ENCODE measurements around the gene PRIM2.
A peak's percentile ranks its signal among the peaks of the same experiment; 100 is the strongest.
"Not testable (repeated sequence)": the region's sequence is repeated elsewhere in the genome, so short reads cannot be mapped to it uniquely, and the experiment has no call there.

PRIM2 gene, protein sequence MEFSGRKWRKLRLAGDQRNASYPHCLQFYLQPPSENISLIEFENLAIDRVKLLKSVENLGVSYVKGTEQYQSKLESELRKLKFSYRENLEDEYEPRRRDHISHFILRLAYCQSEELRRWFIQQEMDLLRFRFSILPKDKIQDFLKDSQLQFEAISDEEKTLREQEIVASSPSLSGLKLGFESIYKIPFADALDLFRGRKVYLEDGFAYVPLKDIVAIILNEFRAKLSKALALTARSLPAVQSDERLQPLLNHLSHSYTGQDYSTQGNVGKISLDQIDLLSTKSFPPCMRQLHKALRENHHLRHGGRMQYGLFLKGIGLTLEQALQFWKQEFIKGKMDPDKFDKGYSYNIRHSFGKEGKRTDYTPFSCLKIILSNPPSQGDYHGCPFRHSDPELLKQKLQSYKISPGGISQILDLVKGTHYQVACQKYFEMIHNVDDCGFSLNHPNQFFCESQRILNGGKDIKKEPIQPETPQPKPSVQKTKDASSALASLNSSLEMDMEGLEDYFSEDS

DNA sequence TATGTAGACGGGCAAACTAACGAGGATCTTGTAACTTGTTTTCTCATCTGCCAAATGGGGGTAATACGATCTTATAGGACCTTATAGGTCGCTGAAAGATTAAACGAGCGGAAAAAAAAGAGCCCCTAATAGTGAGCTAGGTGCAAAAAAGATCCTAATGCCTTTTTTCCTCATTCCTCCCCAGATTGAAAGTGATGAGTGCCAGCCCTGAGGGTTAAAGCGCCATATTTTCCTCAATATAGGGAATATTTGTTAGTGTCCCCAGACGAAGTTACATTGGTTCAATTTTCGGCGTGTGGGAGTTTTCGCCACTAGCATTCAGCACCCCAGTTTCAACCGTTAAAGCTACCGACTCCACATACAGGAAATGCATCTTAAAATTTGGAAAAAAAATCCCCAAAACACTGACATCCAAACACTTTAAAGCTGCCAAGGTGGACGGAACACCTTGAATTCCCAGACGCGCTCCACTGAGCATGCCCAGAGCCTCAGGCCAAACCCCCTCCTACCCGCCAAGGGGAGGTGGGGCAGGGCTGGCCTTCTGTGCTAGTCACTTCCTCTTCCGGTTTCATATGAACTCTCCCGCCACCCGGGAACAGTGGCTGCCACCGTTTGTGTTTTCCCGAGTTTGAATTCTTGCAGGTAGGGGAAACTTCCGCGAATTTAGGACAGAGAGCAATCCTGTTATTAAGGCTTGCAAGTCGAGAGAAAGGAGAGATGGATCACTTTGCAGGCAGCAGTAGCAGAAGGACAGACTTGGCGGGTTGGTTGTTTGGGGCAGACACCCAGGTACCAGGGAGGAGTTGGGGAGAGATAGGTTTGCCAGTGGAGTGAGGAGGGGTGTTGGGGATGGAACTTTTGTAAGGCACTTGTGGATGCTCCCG is at the start of gene PRIM2:
Gene PRIM2, plus strand, starts transcription at position 571 of the 884 bp plus-strand sequence. CDS start 816 bp downstream, outside the sequence.
- peak; percentile 77 for DNase-seq (ENCODE audit: low read depth)

- DNase-seq (ENCODE audit: low read depth): no peak
These were observed 49.2 kb upstream of the PRIM2 start for GRCh38 chr6:57268294-57268640.

DNA sequence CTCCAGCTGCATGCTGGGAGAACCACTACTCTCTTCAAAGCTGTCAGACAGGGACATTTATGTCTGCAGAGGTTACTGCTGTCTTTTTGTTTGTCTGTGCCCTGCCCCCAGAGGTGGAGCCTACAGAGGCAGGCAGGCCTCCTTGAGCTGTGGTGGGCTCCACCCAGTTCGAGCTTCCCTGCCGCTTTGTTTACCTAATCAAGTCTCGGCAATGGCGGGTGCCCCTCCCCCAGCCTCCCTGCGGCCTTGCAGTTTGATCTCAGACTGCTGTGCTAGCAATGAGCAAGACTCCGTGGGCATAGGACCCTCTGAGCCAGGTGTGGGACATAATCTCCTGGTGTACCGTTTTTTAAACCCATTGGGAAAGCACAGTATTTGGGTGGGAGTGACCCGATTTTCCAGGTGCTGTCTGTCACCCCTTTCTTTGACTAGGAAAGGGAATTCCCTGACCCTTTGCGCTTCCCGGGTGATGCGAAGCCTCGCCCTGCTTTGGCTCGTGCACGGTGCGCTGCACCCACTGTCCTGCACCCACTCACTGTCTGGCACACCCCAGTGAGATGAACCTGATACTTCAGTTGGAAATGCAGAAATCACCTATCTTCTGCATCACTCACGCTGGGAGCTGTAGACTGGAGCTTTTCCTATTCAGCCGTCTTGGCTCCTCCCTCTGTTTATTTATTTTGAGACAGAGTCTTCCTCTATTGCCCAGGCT is 43.2 kb upstream of the PRIM2 start:
- not testable (repeated sequence) for DNase-seq (ENCODE audit: low read depth)

DNA sequence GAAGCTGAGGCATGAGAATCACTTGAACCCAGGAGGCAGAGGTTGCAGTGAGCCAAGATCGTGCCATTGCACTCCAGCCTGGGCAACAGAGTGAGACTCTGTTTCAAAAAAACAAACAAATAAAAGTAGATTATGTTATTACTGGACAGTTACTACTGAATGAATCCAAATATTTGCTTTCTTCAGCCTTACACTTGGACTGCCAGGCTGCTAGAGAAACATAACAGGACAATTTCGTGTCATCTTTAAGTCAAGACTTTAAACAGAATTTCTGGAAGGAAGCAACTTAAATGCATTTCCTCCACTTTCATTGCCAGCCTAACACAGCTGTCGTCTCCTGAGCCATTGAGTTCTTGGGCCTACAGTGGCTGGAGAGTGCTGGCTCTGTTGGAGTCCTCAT is 42.0 kb upstream of the PRIM2 start:
- no peak for DNase-seq (ENCODE audit: low read depth)

- DNase-seq (ENCODE audit: low read depth): no peak
These were observed 40.5 kb upstream of the PRIM2 start for GRCh38 chr6:57276946-57277345.

DNA sequence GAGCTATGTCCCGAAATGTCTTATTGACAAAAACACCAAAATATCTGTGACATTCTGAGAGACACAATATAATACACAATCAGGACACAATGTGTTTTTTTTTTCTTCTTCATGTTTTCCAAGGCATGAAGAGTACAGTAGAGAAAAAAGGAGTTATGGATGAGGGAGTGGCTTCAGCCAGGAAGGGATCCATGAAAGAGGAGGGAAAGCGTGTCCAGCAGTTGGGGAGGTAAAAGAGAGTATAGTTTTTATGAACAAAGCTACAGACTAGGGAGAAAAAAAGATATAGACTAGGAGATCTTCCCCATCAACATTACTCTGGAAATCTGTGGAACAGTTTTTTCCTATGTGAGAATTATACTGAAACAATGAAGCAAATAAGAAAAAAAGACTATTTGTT is 38.9 kb upstream of the PRIM2 start:
- DNase-seq (ENCODE audit: low read depth): no peak

- DNase-seq (ENCODE audit: low read depth): no peak
These were observed 38.4 kb upstream of the PRIM2 start for GRCh38 chr6:57279013-57279412.

GRCh38 chr6:57283106-57283505 is 34.3 kb upstream of the PRIM2 start:
- DNase-seq (ENCODE audit: low read depth): no peak

DNA sequence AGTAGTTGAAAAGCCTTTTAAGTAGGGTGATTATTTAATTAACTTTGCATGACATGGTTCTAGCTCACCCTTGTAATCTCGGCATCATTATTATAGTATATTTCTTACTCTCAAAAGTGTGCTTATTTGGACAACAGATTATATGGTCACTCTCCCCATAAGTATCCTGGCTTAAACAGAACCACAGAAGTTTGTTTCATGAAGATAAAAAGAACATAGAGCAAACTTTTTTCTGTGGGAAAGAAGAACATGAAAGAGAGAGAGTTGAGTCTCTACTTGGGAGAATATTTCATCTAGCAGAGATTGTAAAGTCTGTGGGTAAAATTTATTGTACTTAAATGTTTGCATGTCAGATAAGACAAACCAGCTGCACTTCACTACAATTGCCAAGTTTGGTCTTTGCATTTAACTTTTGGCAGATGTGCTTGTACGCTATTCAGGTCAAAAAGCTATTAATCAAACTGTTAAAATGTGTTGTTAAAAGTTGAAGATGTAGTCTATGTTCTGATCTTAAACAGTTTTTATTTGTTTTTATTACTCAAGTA is 33.4 kb upstream of the PRIM2 start:
- no peak for DNase-seq (ENCODE audit: low read depth)

DNA sequence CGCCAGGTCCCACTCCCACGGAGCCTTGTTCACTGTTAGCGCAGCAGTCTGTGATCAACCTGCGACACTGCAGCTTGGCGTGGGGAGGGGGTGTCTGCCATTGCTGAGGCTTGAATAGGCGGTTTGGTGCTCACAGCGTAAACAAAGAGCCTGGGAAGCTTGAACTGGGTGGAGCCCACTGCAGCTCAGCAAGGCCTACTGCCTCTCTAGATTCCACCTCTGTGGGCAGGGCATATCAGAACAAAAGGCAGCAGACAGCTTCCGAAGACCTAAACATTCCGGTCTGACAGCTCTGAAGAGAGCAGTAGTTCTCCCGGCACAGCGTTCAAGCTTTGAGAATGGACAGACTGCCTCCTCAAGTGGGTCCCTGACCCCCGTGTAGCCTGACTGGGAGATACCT is 29.3 kb upstream of the PRIM2 start:
- DNase-seq (ENCODE audit: low read depth): not testable (repeated sequence)

DNA sequence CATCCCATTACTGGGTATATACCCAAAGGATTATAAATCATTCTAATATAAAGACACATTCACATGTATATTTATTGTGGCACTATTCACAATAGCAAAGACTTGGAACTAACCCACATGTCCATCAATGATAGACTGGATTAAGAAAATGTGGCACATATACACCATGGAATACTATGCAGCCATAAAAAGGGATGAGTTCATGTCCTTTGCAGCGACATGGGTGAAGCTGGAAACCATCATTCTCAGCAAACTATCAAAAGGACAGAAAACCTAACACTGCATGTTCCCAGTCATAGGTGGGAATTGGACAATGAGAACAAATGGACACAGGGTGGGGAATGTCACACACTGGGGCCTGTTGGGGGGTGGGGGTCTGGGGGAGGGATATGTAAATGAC is 24.0 kb upstream of the PRIM2 start:
- DNase-seq (ENCODE audit: low read depth): not testable (repeated sequence)

DNA sequence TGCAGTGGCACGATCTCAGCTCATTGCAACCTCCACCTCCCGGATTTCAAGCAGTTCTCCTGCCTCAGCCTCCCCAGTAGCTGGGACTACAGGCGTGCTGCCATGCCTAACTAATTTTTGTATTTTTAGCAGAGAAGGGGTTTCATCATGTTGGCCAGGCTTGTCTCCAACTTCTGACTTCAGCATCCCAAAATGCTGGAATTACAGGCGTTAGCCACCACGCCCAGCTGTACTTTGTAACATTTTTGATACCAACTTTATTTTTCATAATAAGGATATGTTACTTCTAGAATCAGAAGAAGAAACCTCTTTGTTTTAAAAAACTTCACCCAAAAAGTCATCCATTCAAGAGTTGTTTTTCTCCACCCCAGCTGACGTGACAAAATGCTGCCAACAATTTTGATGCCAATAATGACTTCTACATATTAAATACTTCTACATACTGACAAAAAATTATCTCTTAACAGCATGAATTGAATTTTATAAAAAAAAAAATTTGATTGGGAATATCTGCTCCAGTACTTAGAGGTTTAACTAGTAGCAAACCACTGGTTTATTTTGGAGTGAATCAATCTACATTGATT is 22.5 kb upstream of the PRIM2 start:
- no peak for DNase-seq (ENCODE audit: low read depth)

DNA sequence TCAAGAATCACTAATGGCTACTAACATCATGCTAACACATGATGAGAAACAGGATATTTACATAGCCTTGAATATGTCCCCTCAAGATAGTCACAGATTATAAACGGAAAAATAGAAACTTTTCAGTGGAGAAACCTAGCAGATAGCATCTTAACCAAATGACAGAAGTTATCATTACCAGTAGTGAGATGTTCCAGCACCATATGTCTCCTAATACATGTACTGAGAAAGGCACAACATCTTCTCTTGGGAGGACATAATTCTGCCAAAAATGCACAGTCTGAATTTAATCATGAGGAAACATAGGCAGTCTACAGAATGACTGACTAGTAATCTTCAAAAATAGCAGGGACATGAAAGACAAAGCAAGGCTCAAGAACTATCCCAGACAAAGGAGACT is 19.9 kb upstream of the PRIM2 start:
- no peak for DNase-seq (ENCODE audit: low read depth)

- DNase-seq (ENCODE audit: low read depth): no peak
These were observed 18.7 kb upstream of the PRIM2 start for GRCh38 chr6:57298741-57299140.

- no peak for DNase-seq (ENCODE audit: low read depth)
These were observed 15.7 kb upstream of the PRIM2 start for GRCh38 chr6:57301757-57302156.

GRCh38 chr6:57302477-57302876 is 15.0 kb upstream of the PRIM2 start:
- DNase-seq (ENCODE audit: low read depth): no peak

DNA sequence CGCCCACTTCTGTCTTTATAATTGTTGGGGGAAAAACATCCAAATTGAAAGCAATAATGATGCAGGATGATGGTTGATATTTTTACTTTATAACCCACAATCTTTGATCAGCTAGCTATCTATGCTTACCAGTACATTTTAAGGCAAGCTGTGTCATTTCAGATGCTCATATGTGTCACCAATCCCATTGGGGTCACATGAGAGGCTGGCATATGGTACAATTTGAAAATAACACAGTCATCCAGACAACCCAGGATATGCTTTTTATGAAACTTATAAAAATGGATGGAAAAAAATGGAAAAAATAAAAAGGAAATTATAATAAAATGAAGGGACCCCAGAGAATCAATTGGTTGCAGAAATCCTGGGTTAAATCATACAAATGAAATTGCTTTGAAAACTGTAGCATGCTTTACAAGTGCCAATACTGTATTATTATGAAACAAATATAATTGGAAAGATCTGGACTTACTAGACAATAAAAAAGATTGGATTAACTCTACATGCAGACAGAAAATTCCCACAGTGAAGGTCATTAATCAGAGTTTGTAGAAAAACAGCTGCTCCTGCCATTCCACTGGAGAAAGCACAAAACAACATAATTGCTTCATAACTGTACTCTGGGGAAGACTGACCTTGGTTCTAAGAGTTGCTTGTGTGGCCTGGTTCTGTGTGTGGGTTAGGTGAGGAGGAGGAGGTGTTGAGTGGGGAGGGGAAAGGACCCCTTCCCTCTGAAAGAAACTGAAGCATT is 13.3 kb upstream of the PRIM2 start:
- no peak for DNase-seq (ENCODE audit: low read depth)

- no peak for DNase-seq (ENCODE audit: low read depth)
These were observed 12.3 kb upstream of the PRIM2 start for GRCh38 chr6:57305107-57305506.

DNA sequence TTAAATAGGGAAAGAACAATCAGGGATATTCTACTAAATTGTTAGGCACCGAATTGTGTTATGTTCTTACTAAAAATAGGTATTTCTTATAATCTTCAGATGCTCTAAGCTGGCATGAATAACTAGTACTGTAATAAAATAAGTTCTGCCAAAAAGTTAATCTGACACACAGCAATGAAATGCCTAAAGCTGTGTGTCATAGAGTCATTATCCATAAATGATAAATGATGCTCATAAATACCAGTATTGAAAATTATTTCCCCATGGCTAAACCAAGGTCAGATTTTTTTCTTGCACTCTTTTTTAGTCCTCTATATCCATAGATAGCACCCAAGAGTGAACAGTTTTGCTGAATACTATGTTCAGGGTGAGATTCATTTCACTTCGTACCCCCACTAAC is 11.7 kb upstream of the PRIM2 start:
- DNase-seq (ENCODE audit: low read depth): no peak

DNA sequence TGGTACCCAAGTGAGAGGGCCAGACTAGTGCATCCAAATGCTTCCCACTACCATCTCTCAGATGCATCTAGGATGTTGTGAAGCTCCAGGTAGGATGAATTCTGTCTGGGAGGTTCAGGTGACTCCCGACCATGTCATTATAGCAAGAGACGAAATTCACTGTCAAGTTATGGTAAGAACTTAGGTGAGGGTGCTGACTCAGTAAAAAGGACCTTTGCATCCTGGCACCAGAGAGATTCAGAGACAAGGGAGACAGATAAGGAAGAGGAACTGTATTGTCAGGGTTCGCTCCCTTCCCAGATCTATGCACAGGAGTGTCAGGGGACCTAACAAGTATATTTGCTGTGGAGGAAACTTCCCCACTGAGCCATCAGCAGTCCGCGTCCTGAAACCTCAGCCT is 11.2 kb upstream of the PRIM2 start:
- DNase-seq (ENCODE audit: low read depth): no peak

DNA sequence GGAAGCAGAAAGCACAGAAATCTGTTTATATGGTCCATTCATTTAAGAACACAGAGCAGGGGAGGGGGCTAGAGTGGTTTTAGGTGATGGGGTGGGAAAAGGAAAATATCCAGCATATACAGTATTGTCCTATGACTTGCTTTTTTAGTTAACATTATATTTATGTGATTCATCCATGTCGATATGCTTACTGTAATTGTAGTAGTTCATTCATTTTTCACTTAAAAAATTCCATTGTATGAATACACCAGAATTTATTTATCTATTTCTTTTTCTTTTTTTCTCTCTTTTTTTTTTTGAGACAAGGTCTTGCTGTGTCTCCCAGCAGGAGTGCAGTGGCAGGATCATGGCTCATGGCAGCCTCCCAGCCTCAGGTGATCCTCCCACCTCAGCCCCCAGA is 9.6 kb upstream of the PRIM2 start:
- DNase-seq (ENCODE audit: low read depth): no peak
